ENCODE measurements around the gene CHIT1. TPM values are rescaled to one million over a fixed set of nuclear protein-coding genes. Genes with fewer than 3 reads are reported as not detected.

CHIT1 gene
- total and polyA plus RNA-seq, 9 of the 15 experiments (the other 6 are each of a cell fraction or from before 2014, with no cell fraction given) = not detected

- POLR2A ChIA-PET = interaction anchor here (0.6 kb wide), 1 partner anchor 91 kb away, joined by 3 read pairs; no protein-coding TSS in a partner anchor
- no peaks in the 10 kb centered on the region for H3K36me3 ChIP-seq (ENCODE audit: control insufficient read depth, insufficient read depth, low read length)
- WGBS (ENCODE audit: insufficient coverage, low coverage, missing lambda C conversion rate) = 0% methylated on average over 1 of the region's 1 CpG
- BruUV-seq (replicated peaks) = no TSS peak
- H3K4me3 ChIP-seq = no peak overlapping the region
- H3K9me1 ChIP-seq (ENCODE audit: control insufficient read depth, insufficient read depth, low read length) = no peaks in the 10 kb centered on the region
- in situ Hi-C loops (cut with MboI) (loop anchor here (5.0 kb wide), 1 partner anchor 187 kb away; no protein-coding TSS in a partner anchor), intact Hi-C loops (cut with micrococcal nuclease) (no loop called here)
- no peak overlapping the region for H3K9ac ChIP-seq (ENCODE audit: insufficient read depth in 1 of 2, low read depth in 2 of 2, low read length in 2 of 2)
- no peak for ATAC-seq
- no peak overlapping the region for H3K4me2 ChIP-seq (ENCODE audit: insufficient read depth, low read length)
- CTCF ChIA-PET (ENCODE audit: low intra/inter-chr PET ratio) = no interaction called here
- H3K9me3 ChIP-seq (replicated peaks; ENCODE audit: control insufficient read depth, insufficient read depth, low read depth, low read length) = no peaks in the 10 kb centered on the region
- H4K20me1 ChIP-seq (replicated peaks; ENCODE audit: control insufficient read depth, insufficient read depth, low read length) = peaks cover 14% of the 10 kb centered on the region
- no peaks in the 10 kb centered on the region for H3K79me2 ChIP-seq (ENCODE audit: control insufficient read depth, insufficient read depth, low read length)
- no peaks in the 10 kb centered on the region for H3K4me1 ChIP-seq (replicated peaks in 1 of 2; ENCODE audit: control insufficient read depth in 2 of 2, insufficient read depth in 2 of 2, low read length in 2 of 2)
- no peak overlapping the region for H2AFZ ChIP-seq (ENCODE audit: low read depth, low read length)
- no peak for FAIRE-seq
- no peak overlapping the region for H3K27ac ChIP-seq (ENCODE audit: extremely low read depth, low read depth, low read length)
- H3K27me3 ChIP-seq (ENCODE audit: control insufficient read depth in 2 of 2, insufficient read depth in 2 of 2, low read length in 2 of 2) = peaks cover 21 to 59% of the 10 kb centered on the region in 2 experiments
- DNase-seq (ENCODE audit: extremely low read depth in 1 of 4, low spot score in 3 of 4) = no peak
- TF ChIP-seq ETV6 (IDR thresholded peaks at IDR 0.05; ENCODE audit: borderline replicate concordance in 1 of 2, low read depth in 2 of 2, low read length in 1 of 2) (no peak), ETV6 (CRISPR knock-in tag; IDR thresholded peaks at IDR 0.05; ENCODE audit: borderline replicate concordance) (no peak), HMG20B (CRISPR knock-in tag; IDR thresholded peaks at IDR 0.05) (no peak), NCOA4 (IDR thresholded peaks at IDR 0.05; ENCODE audit: partially characterized antibody) (no peak), FOXJ3 (CRISPR knock-in tag; IDR thresholded peaks at IDR 0.05) (no peak), GATAD2B (IDR thresholded peaks at IDR 0.05; ENCODE audit: borderline replicate concordance) (no peak), E2F6 (IDR thresholded peaks at IDR 0.05; ENCODE audit: borderline replicate concordance in 1 of 2, extremely low read depth in 1 of 2, insufficient read depth in 1 of 2, insufficient read length in 1 of 2, low read depth in 1 of 2, low read length in 1 of 2, poor library complexity in 1 of 2, severe bottlenecking in 1 of 2) (no peak), CREM (IDR thresholded peaks at IDR 0.05; ENCODE audit: low read depth) (no peak), RAD51 (IDR thresholded peaks at IDR 0.05; ENCODE audit: borderline replicate concordance, low read depth) (no peak), SIRT6 (IDR thresholded peaks at IDR 0.05; ENCODE audit: low read depth, low read length) (no peak), IRF9 (tag; IDR thresholded peaks at IDR 0.05) (no peak), ZNF583 (CRISPR knock-in tag; IDR thresholded peaks at IDR 0.05) (no peak), E2F8 (IDR thresholded peaks at IDR 0.05; ENCODE audit: low read depth, partially characterized antibody) (no peak), ZNF282 (CRISPR knock-in tag; IDR thresholded peaks at IDR 0.05) (no peak), TSHZ1 (CRISPR knock-in tag; IDR thresholded peaks at IDR 0.05) (no peak)
These were observed 10.3 kb downstream of the CHIT1 start for GRCh38 chr1:203219171-203219570.
